Stimulated activated CD8-positive, alpha-beta memory T cell treated with anti-CD3 and anti-CD28 coated beads, Interleukin-4, amount 100 ng/mL, for 24 hours (primary cell): ENCODE measurements around the gene ATPAF2.

ENCODE experiments used
- DNase-seq: peaks from one replicate; pipeline ENCODE4 v3.0.0-alpha.2; 2020; ENCODE audit warnings: low read depth

The ATPAF2 gene

GRCh38 chr17:18038861-18039534 is at the start of gene ATPAF2, which contains the start of gene GID4:
Gene ATPAF2 (minus strand): TSS chr17:18039168. CDS start chr17:18039013, 155 bp downstream.
Gene GID4 (plus strand): TSS chr17:18039408. CDS start chr17:18039465, 57 bp downstream.
- DNase-seq = peak; percentile 99

GRCh38 chr17:18087610-18088491 is 48.9 kb upstream of the ATPAF2 start, which contains the start of gene DRG2:
Gene DRG2 (plus strand): TSS chr17:18087948. CDS start chr17:18088024, 76 bp downstream.
- peak; percentile 80 for DNase-seq

- DNase-seq = no peak
These were observed 45.3 kb upstream of the ATPAF2 start for GRCh38 chr17:18084256-18084655.

GRCh38 chr17:18079543-18079942 is 40.6 kb upstream of the ATPAF2 start:
- no peak for DNase-seq

- no peak for DNase-seq
These were observed 38.0 kb upstream of the ATPAF2 start for GRCh38 chr17:18076936-18077335.

- no peak for DNase-seq
These were observed 35.8 kb upstream of the ATPAF2 start for GRCh38 chr17:18074566-18075272.

- no peak for DNase-seq
These were observed 32.8 kb upstream of the ATPAF2 start for GRCh38 chr17:18071751-18072150.

GRCh38 chr17:18070861-18071340 is 31.9 kb upstream of the ATPAF2 start:
- DNase-seq = no peak

GRCh38 chr17:18069101-18069500 is 30.1 kb upstream of the ATPAF2 start:
- DNase-seq = no peak

- no peak for DNase-seq
These were observed 27.9 kb upstream of the ATPAF2 start for GRCh38 chr17:18066866-18067265.

GRCh38 chr17:18065546-18065945 is 26.6 kb upstream of the ATPAF2 start:
- no peak for DNase-seq

GRCh38 chr17:18064053-18064452 is 25.1 kb upstream of the ATPAF2 start:
- DNase-seq = no peak

GRCh38 chr17:18059283-18059682 is 20.3 kb upstream of the ATPAF2 start:
- no peak for DNase-seq

GRCh38 chr17:18056214-18056613 is 17.2 kb upstream of the ATPAF2 start:
- no peak for DNase-seq

GRCh38 chr17:18055597-18055996 is 16.6 kb upstream of the ATPAF2 start:
- no peak for DNase-seq

GRCh38 chr17:18045691-18046350 is 6.9 kb upstream of the ATPAF2 start:
- DNase-seq = no peak

- DNase-seq = no peak
These were observed 5.6 kb upstream of the ATPAF2 start for GRCh38 chr17:18044609-18045008.

GRCh38 chr17:18043491-18043890 is 4.5 kb upstream of the ATPAF2 start:
- DNase-seq = no peak

GRCh38 chr17:18042983-18043382 is 4.0 kb upstream of the ATPAF2 start:
- no peak for DNase-seq

- DNase-seq = no peak
These were observed 2.8 kb upstream of the ATPAF2 start for GRCh38 chr17:18041776-18042175.

- no peak for DNase-seq
These were observed 1.4 kb upstream of the ATPAF2 start for GRCh38 chr17:18040261-18040858.
